Spinal cord (tissue), 10 donors: Measurements from ENCODE around the gene NR2F2. TPM values are rescaled to one million over a fixed set of nuclear protein-coding genes. Genes with fewer than 3 reads are reported as not detected.

ENCODE experiments used
- DNase-seq, 6 donors: peaks; one replicate each; pipeline versions ENCODE4 v3.0.0 to v3.0.0-alpha.2; 2013 to 2015; ENCODE audit warnings: low spot score in 6 of 6, low read depth in 4 of 6
- H3K27ac ChIP-seq: one replicate; pipeline ENCODE4 v1.5.1; 2013; ENCODE audit warnings: low read depth, low read length, control low read depth
- H3K27me3 ChIP-seq: one replicate; pipeline ENCODE4 v1.6.1; 2013; ENCODE audit warnings: low read length; ENCODE audit not compliant: control insufficient read depth, insufficient read depth
- H3K36me3 ChIP-seq: one replicate; pipeline ENCODE4 v1.6.1; 2013; ENCODE audit warnings: low read length; ENCODE audit not compliant: control insufficient read depth, insufficient read depth
- H3K4me1 ChIP-seq: one replicate; pipeline ENCODE4 v1.6.1; 2013; ENCODE audit warnings: low read length; ENCODE audit not compliant: control insufficient read depth, insufficient read depth
- H3K4me3 ChIP-seq: one replicate; pipeline ENCODE4 v1.5.1; 2013; ENCODE audit warnings: low read depth, low read length, control low read depth
- H3K9me3 ChIP-seq: one replicate; pipeline ENCODE4 v1.6.1; 2013; ENCODE audit warnings: low read length; ENCODE audit not compliant: control insufficient read depth, insufficient read depth
- WGBS: methylation state at CpG from one replicate; pipeline ENCODE4 v1.1.5; 2013; ENCODE audit warnings: missing lambda C conversion rate; ENCODE audit not compliant: insufficient coverage; 5-methylcytosine and 5-hydroxymethylcytosine counted together
- long read RNA-seq, 4 donors: transcript quantifications; one replicate each; lab custom pipeline, GENCODE V29; 2026
- polyA plus RNA-seq, 2 donors: library from polyadenylated mRNA; unstranded; fragments of 120-200 nt; gene quantifications; one replicate each; pipeline ENCODE4 v1.2.1, GENCODE V29; 2013; ENCODE audit not compliant: insufficient read length in 2 of 2
- total RNA-seq, 2 donors: library from RNA; depleted of rRNA in 1 of 2; stranded (reverse); fragments of 120-200 nt in 1 of 2; fragments of >200 nt in 1 of 2; gene quantifications; one replicate each; pipeline versions ENCODE4 v1.2.3 to v1.2.4, GENCODE V29; 2013 to 2014
- donor health status: healthy.

NR2F2 gene
- total RNA-seq (10 to 100 TPM; 21.4 to 44.2 TPM), polyA plus RNA-seq (10 to 100 TPM; 91.0 to 96.9 TPM)
- long read RNA-seq, donor 1, full-length matches to known transcripts: 27 of 34 reads
- long read RNA-seq, donor 1, partial matches to known transcripts: 7 of 34 reads
- long read RNA-seq, donor 1, other reads (novel, unspliced or antisense): 0 of 34 reads
- long read RNA-seq, donor 2, full-length matches to known transcripts: 8 of 8 reads
- long read RNA-seq, donor 2, partial matches to known transcripts: 0 of 8 reads
- long read RNA-seq, donor 2, other reads (novel, unspliced or antisense): 0 of 8 reads
- long read RNA-seq, donor 3, full-length matches to known transcripts: 21 of 40 reads
- long read RNA-seq, donor 3, partial matches to known transcripts: 19 of 40 reads
- long read RNA-seq, donor 3, other reads (novel, unspliced or antisense): 0 of 40 reads
- long read RNA-seq, donor 4, full-length matches to known transcripts: 23 of 104 reads
- long read RNA-seq, donor 4, partial matches to known transcripts: 81 of 104 reads
- long read RNA-seq, donor 4, other reads (novel, unspliced or antisense): 0 of 104 reads

DNA sequence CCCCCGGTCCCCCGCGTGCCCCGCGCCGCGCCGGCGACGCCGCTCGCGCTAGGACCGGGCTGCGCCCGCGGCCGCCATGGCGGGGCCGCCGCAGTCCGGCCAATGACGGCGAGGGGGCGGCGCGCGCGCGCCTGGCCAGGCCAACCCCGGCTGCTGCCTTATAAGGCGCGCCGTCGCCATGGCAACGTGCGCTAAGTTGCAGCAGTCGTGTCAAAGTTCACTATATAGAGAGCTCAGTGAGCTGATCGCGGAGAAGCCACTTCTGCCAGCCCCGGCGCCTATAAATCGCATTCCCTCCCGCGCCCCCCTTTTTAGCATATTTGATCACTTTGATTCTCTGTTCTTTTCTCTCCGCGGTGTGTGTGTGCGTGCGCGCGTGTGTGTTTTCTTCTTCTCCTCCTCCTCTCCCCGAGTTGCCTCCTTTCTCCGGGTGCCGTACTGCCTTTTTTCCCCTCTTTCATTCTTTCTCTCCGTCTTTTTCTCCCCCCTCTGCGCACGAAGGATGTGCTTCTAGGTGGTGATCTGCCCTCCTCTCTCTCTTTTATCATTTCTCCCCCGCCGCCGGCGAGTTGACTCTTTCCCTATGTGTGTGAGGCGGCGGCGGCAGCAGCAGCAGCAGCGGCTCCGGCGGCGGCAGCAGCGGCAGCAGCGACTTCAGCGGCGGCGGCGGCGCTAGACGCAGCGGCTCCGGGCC lies at the start of gene NR2F2:
NR2F2 (plus strand) TSS at position 251 of the 694 bp plus-strand sequence. CDS start 1,406 bp downstream, outside the sequence.
- peaks cover 32% of the 10 kb centered on the region for H3K4me1 ChIP-seq
- no peaks in the 10 kb centered on the region for H3K9me3 ChIP-seq
- H3K4me3 ChIP-seq: peak within 1 kb of the TSS; percentile 92
- DNase-seq: peak in 5 of 6 donors; percentile 92 to 99 (median 96)
- peaks cover 21% of the 10 kb centered on the region for H3K36me3 ChIP-seq
- peak within 1 kb of the TSS; percentile 98 for H3K27ac ChIP-seq
- WGBS: under 1% methylated on average over 75 of the region's 78 CpGs
- peaks cover 20% of the 10 kb centered on the region for H3K27me3 ChIP-seq

- Histone ChIP-seq H3K4me3 (no peak overlapping the region), H3K4me1 (peaks cover 7% of the 10 kb centered on the region), H3K27ac (peak overlapping the region; percentile 37), H3K27me3 (no peaks in the 10 kb centered on the region), H3K9me3 (no peaks in the 10 kb centered on the region), H3K36me3 (peaks cover 6% of the 10 kb centered on the region)
- DNase-seq: peak in 2 of 6 donors; percentile 4 to 57
- 81% methylated on average over 10 of the region's 11 CpGs for WGBS
Observed at GRCh38 chr15:96285305-96285704, 45.2 kb upstream of the NR2F2 start.

- Histone ChIP-seq H3K36me3 (peaks cover 6% of the 10 kb centered on the region), H3K27ac (peak overlapping the region; percentile 37)
- DNase-seq: no peak
Observed at GRCh38 chr15:96285729-96286254, 44.7 kb upstream of the NR2F2 start.

DNA sequence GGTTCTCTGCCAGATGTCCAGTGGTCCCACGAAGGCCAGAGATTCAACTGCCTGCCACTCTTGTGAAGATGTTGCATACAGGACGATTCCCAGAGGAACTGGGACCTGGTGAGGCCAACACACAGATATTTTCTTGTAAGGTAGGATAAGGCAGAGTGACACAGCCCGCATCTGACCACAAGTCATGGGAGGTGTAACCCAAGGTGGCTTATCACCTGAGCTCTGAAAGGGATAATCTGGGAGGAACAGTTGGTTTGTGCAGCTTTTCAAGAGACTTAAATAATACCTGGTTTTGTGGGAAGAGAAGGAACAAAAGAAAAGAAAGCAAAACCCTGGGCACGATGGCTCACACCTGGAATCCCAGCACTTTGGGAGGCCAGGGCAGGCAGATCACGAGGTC lies 39.8 kb upstream of the NR2F2 start:
- Histone ChIP-seq H3K27ac (no peak overlapping the region), H3K4me3 (no peak overlapping the region), H3K27me3 (no peaks in the 10 kb centered on the region), H3K9me3 (no peaks in the 10 kb centered on the region), H3K4me1 (peaks cover 1% of the 10 kb centered on the region), H3K36me3 (peaks cover 3% of the 10 kb centered on the region)
- no peak for DNase-seq
- WGBS: 86% methylated on average over 3 of the region's 5 CpGs

More at GRCh38 chr15:96285729-96286254, 44.7 kb upstream of the NR2F2 start:
- Histone ChIP-seq H3K27me3 (no peaks in the 10 kb centered on the region), H3K4me1 (peaks cover 7% of the 10 kb centered on the region), H3K9me3 (no peaks in the 10 kb centered on the region), H3K4me3 (no peak overlapping the region)
- 82% methylated on average over 14 of the region's 18 CpGs for WGBS

DNA sequence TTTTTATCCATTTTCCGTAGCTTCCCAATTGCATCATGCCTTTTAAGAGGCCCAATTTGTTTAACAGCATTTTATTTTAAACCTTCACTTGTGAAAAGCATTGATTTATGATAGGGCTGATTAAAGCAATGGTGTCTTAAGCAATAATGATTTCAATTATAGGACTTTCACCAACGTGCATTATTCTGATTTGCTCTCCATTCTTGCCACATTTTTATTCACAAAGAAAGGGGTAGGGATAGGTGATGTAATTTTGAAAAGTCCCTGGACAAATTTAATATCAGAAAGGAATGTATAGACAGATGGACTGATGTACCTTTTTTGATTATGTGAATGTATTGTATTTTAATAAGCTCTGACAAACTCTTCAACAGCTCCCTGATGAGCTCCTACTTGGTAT lies 37.9 kb upstream of the NR2F2 start:
- Histone ChIP-seq H3K4me3 (no peak overlapping the region), H3K27me3 (no peaks in the 10 kb centered on the region), H3K36me3 (no peaks in the 10 kb centered on the region), H3K4me1 (no peaks in the 10 kb centered on the region), H3K27ac (no peak overlapping the region), H3K9me3 (no peaks in the 10 kb centered on the region)
- no CpG with 5 or more reads among the region's 2 CpGs for WGBS
- DNase-seq: no peak

DNA sequence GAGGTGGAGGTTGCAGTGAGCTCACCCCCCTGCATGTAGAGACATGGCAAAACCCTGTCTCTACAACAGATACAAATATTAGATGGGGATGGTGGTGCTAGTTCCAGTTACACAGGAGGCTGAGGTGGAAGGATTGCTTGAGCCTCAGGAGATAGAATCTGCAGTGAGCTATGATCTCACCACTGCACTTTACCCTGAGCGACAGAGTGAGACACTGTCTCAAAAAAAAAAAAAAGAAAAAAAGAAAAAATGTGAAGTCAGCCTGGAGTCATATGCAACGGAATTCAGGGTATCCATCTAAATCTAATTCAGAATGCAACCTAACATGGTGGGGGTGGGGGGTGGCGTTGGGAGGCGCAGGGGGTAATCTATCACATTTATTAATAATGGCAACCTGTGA lies 37.1 kb upstream of the NR2F2 start:
- no CpG with 5 or more reads among the region's 4 CpGs for WGBS
- no peak for DNase-seq
- H3K9me3 ChIP-seq: peaks cover 3% of the 10 kb centered on the region
- H3K4me3 ChIP-seq: no peak overlapping the region
- no peak overlapping the region for H3K27ac ChIP-seq
- H3K36me3 ChIP-seq: no peaks in the 10 kb centered on the region
- H3K27me3 ChIP-seq: no peaks in the 10 kb centered on the region
- H3K4me1 ChIP-seq: no peaks in the 10 kb centered on the region

DNA sequence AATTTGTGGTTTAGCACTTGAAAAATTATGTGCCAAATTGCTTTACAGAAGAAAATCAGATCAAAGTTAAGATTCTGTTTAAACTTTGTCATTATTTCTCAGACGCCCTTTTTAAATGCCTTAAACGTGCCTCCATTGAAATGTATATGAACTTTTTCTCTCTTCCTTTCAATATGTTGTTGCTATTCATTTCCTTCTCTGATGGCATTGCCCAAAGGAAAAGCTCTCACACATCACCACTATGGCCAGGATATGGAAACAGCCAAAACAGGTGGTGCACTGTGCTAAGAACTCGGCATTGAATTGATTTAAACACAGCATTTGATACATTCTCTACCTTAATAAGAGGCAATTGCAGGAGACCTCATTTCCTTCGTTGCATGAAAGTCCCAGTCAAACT lies 35.7 kb upstream of the NR2F2 start:
- Histone ChIP-seq H3K4me1 (no peaks in the 10 kb centered on the region), H3K27me3 (no peaks in the 10 kb centered on the region), H3K9me3 (peaks cover 3% of the 10 kb centered on the region), H3K4me3 (no peak overlapping the region), H3K36me3 (no peaks in the 10 kb centered on the region), H3K27ac (no peak overlapping the region)
- no peak for DNase-seq
- WGBS: 56% methylated on average over 1 of the region's 4 CpGs

GRCh38 chr15:96296264-96296663 lies 34.2 kb upstream of the NR2F2 start:
- H3K4me3 ChIP-seq: no peak overlapping the region
- no peaks in the 10 kb centered on the region for H3K36me3 ChIP-seq
- no peak for DNase-seq
- H3K27me3 ChIP-seq: no peaks in the 10 kb centered on the region
- 100% methylated on average over 3 of the region's 9 CpGs for WGBS
- H3K9me3 ChIP-seq: peaks cover 3% of the 10 kb centered on the region
- H3K4me1 ChIP-seq: no peaks in the 10 kb centered on the region
- no peak overlapping the region for H3K27ac ChIP-seq

GRCh38 chr15:96297783-96298182 lies 32.7 kb upstream of the NR2F2 start:
- Histone ChIP-seq H3K9me3 (peaks cover 3% of the 10 kb centered on the region), H3K27me3 (no peaks in the 10 kb centered on the region), H3K36me3 (no peaks in the 10 kb centered on the region), H3K4me3 (no peak overlapping the region), H3K4me1 (no peaks in the 10 kb centered on the region), H3K27ac (no peak overlapping the region)
- no peak for DNase-seq
- 100% methylated on average over 4 of the region's 4 CpGs for WGBS
